Effector memory CD4-positive, alpha-beta T cell (primary cell): ENCODE results near the gene KCNJ15.
"Not testable (repeated sequence)": the region's sequence is repeated elsewhere in the genome, so short reads cannot be mapped to it uniquely, and the experiment has no call there.

ENCODE experiments used
- DNase-seq, 3 donors: peaks; one replicate each; pipeline ENCODE4 v3.0.0-alpha.2; 2020
- H3K27ac ChIP-seq: 2 replicates; pipeline ENCODE4 v1.7.0; 2013; ENCODE audit warnings: mild to moderate bottlenecking, low read length, moderate library complexity; ENCODE audit not compliant: insufficient read depth, poor library complexity, severe bottlenecking
- H3K27me3 ChIP-seq: replicated peaks from 2 replicates; pipeline ENCODE4 v1.7.0; 2013; ENCODE audit warnings: mild to moderate bottlenecking, low read length; ENCODE audit not compliant: insufficient read depth, control insufficient read depth, poor library complexity, severe bottlenecking
- H3K36me3 ChIP-seq: 2 replicates; pipeline ENCODE4 v1.7.0; 2013; ENCODE audit warnings: mild to moderate bottlenecking, low read length, moderate library complexity; ENCODE audit not compliant: control insufficient read depth, insufficient read depth
- H3K4me1 ChIP-seq: 2 replicates; pipeline ENCODE4 v1.7.0; 2013; ENCODE audit warnings: low read length, mild to moderate bottlenecking; ENCODE audit not compliant: control insufficient read depth, insufficient read depth, poor library complexity, severe bottlenecking
- H3K4me3 ChIP-seq: 2 replicates; pipeline ENCODE4 v1.7.0; 2013; ENCODE audit warnings: low read length, low read depth, mild to moderate bottlenecking; ENCODE audit not compliant: insufficient read depth, poor library complexity, severe bottlenecking
- H3K9me3 ChIP-seq: 2 replicates; pipeline ENCODE4 v1.7.0; 2013; ENCODE audit warnings: mild to moderate bottlenecking, low read length, moderate library complexity; ENCODE audit not compliant: control insufficient read depth

KCNJ15 gene

GRCh38 chr21:38228537-38228936 is 28.3 kb upstream of the KCNJ15 start:
- H3K9me3 ChIP-seq: peaks cover 33% of the 10 kb centered on the region
- no peak overlapping the region for H3K27ac ChIP-seq
- DNase-seq: no peak
- H3K36me3 ChIP-seq: no peaks in the 10 kb centered on the region
- H3K27me3 ChIP-seq: no peaks in the 10 kb centered on the region
- H3K4me3 ChIP-seq: no peak overlapping the region
- H3K4me1 ChIP-seq: no peaks in the 10 kb centered on the region

- Histone ChIP-seq H3K36me3 (no peaks in the 10 kb centered on the region), H3K4me3 (no peak overlapping the region), H3K27me3 (no peaks in the 10 kb centered on the region), H3K9me3 (peaks cover 25% of the 10 kb centered on the region), H3K4me1 (no peaks in the 10 kb centered on the region), H3K27ac (no peak overlapping the region)
- no peak for DNase-seq
Observed at GRCh38 chr21:38229260-38229877, 27.4 kb upstream of the KCNJ15 start.

GRCh38 chr21:38234395-38235142 is 22.2 kb upstream of the KCNJ15 start:
- no peaks in the 10 kb centered on the region for H3K27me3 ChIP-seq
- H3K36me3 ChIP-seq: no peaks in the 10 kb centered on the region
- no peak for DNase-seq
- no peak overlapping the region for H3K27ac ChIP-seq
- H3K9me3 ChIP-seq: no peaks in the 10 kb centered on the region
- no peaks in the 10 kb centered on the region for H3K4me1 ChIP-seq
- H3K4me3 ChIP-seq: no peak overlapping the region

GRCh38 chr21:38235251-38235650 is 21.5 kb upstream of the KCNJ15 start:
- not testable (repeated sequence) for H3K27me3 ChIP-seq, H3K9me3 ChIP-seq, DNase-seq, H3K4me1 ChIP-seq, H3K27ac ChIP-seq, H3K4me3 ChIP-seq, H3K36me3 ChIP-seq

DNA sequence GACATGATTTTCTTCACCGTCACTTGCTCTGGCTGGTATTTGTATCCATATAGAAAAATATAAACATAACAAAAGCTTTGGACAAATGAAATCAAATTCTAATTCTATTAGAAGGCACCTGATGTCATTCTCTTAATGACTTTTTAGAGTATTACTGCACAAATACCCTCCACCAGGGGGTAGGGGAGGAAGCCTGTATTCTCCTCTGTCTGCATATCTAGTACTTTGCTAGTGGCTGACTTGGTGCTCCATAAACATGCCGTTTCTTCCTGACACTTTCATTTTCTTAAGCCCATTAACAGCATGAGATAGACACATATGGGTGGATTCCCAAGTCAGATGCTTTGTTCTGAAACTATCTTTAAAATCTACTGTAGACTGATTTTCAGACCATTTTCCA is 20.6 kb upstream of the KCNJ15 start:
- Histone ChIP-seq H3K27me3 (no peaks in the 10 kb centered on the region), H3K4me1 (no peaks in the 10 kb centered on the region), H3K4me3 (no peak overlapping the region), H3K9me3 (no peaks in the 10 kb centered on the region), H3K27ac (no peak overlapping the region), H3K36me3 (no peaks in the 10 kb centered on the region)
- no peak for DNase-seq

GRCh38 chr21:38239672-38240071 is 17.1 kb upstream of the KCNJ15 start:
- H3K36me3 ChIP-seq: no peaks in the 10 kb centered on the region
- DNase-seq: no peak
- H3K4me3 ChIP-seq: no peak overlapping the region
- no peaks in the 10 kb centered on the region for H3K27me3 ChIP-seq
- no peaks in the 10 kb centered on the region for H3K9me3 ChIP-seq
- no peak overlapping the region for H3K27ac ChIP-seq
- peaks cover 3% of the 10 kb centered on the region for H3K4me1 ChIP-seq

- H3K27ac ChIP-seq: no peak overlapping the region
- no peaks in the 10 kb centered on the region for H3K27me3 ChIP-seq
- no peaks in the 10 kb centered on the region for H3K36me3 ChIP-seq
- no peak overlapping the region for H3K4me3 ChIP-seq
- H3K4me1 ChIP-seq: peaks cover 3% of the 10 kb centered on the region
- no peaks in the 10 kb centered on the region for H3K9me3 ChIP-seq
- no peak for DNase-seq
Observed at GRCh38 chr21:38240129-38240528, 16.7 kb upstream of the KCNJ15 start.

GRCh38 chr21:38241029-38241740 is 15.6 kb upstream of the KCNJ15 start:
- no peak overlapping the region for H3K27ac ChIP-seq
- H3K36me3 ChIP-seq: no peaks in the 10 kb centered on the region
- H3K9me3 ChIP-seq: no peaks in the 10 kb centered on the region
- H3K4me1 ChIP-seq: peaks cover 3% of the 10 kb centered on the region
- no peaks in the 10 kb centered on the region for H3K27me3 ChIP-seq
- DNase-seq: no peak
- H3K4me3 ChIP-seq: no peak overlapping the region

DNA sequence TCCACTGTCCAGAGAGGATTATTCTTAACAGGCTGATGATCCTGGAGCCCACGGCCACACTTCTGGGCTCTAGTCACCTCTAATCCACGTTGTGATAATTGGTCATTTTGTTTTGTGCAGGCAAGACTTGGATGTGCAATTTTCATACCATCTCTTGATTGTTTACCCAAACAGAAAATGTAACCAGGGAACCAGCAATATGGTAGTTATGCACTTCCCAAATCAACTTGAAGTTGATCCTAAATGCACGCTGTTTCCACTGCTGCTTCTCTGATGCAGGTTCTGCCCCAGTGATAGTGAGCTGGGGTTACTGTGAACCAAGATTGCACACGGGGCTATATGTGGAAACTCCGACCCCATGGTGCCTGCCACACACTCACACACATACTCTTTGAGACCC is 14.7 kb upstream of the KCNJ15 start:
- H3K4me3 ChIP-seq: no peak overlapping the region
- peaks cover 3% of the 10 kb centered on the region for H3K4me1 ChIP-seq
- H3K27me3 ChIP-seq: no peaks in the 10 kb centered on the region
- H3K27ac ChIP-seq: no peak overlapping the region
- DNase-seq: no peak
- no peaks in the 10 kb centered on the region for H3K36me3 ChIP-seq
- H3K9me3 ChIP-seq: no peaks in the 10 kb centered on the region
